Endothelial cell of umbilical vein (primary cell): Measurements from ENCODE around the gene INPP4B.

Experiments
- CTCF ChIP-seq, 2 donors: IDR thresholded peaks; 1 replicate in 1 of 2; 2 replicates in 1 of 2; pipeline ENCODE4 v1.5.1; 2011; ENCODE audit warnings: low read length in 2 of 2, mild to moderate bottlenecking in 2 of 2, moderate library complexity in 2 of 2, control low read depth in 1 of 2, inconsistent platforms in 1 of 2, low read depth in 1 of 2; ENCODE audit not compliant: insufficient read depth in 1 of 2; ENCODE audit errors: extremely low read depth in 1 of 2
- EZH2 ChIP-seq: IDR thresholded peaks from 2 replicates; pipeline ENCODE4 v1.6.1; 2012; ENCODE audit warnings: borderline replicate concordance, low read depth, mild to moderate bottlenecking, moderate library complexity, low read length, inconsistent platforms; ENCODE audit not compliant: severe bottlenecking
- JUN ChIP-seq: IDR thresholded peaks from 2 replicates; pipeline ENCODE4 v1.6.1; 2011; ENCODE audit warnings: borderline replicate concordance, low read depth; ENCODE audit not compliant: insufficient read length, insufficient read depth
- MAX ChIP-seq: IDR thresholded peaks from 2 replicates; pipeline ENCODE4 v1.6.1; 2011; ENCODE audit not compliant: insufficient read depth, insufficient read length
- MYC ChIP-seq: IDR thresholded peaks from one replicate; pipeline ENCODE4 v1.6.1; 2011; ENCODE audit warnings: mild to moderate bottlenecking, low read depth, low read length
- POLR2A ChIP-seq: IDR thresholded peaks from 2 replicates; pipeline ENCODE4 v1.6.1; 2012; ENCODE audit warnings: low read depth, mild to moderate bottlenecking, control low read depth, low read length
- POLR2AphosphoS5 ChIP-seq: IDR thresholded peaks from 2 replicates; pipeline ENCODE4 v1.6.1; 2012; ENCODE audit warnings: low read depth, mild to moderate bottlenecking, control low read depth, low read length, moderate library complexity; ENCODE audit not compliant: insufficient read depth

GRCh38 chr4:142743121-142743825 is 102.8 kb downstream of the INPP4B start:
- TF ChIP-seq CTCF (IDR thresholded peaks at IDR 0.05; ENCODE audit: extremely low read depth in 1 of 2, insufficient read depth in 1 of 2, low read depth in 1 of 2, low read length in 2 of 2) (no peak), EZH2 (no peak), JUN (no peak), POLR2AphosphoS5 (no peak), MYC (no peak), POLR2A (no peak), MAX (no peak)
